Measurements from ENCODE around the gene PAPPA. TPM values are rescaled to one million over a fixed set of nuclear protein-coding genes. Genes with fewer than 3 reads are reported as not detected.

The PAPPA gene
- total RNA-seq, 4 donors from 2014 or later: 9.6 to 35.3 (median 14.9) TPM

GRCh38 chr9:116304761-116305160 lies 151.2 kb downstream of the PAPPA start:
- DNase-seq (ENCODE audit: low spot score) (no peak), ATAC-seq (ENCODE audit: low FRiP score) (no peak)
- no peak for TF ChIP-seq CTCF (IDR thresholded peaks at IDR 0.05)

GRCh38 chr9:116308076-116308475 lies 154.5 kb downstream of the PAPPA start:
- DNase-seq (ENCODE audit: low spot score) (no peak), ATAC-seq (ENCODE audit: low FRiP score) (peak; percentile 32)
- no peak for TF ChIP-seq CTCF (IDR thresholded peaks at IDR 0.05)

- DNase-seq (ENCODE audit: low spot score) (no peak), ATAC-seq (ENCODE audit: low FRiP score) (no peak)
- TF ChIP-seq CTCF (IDR thresholded peaks at IDR 0.05): no peak
These were observed 156.5 kb downstream of the PAPPA start for GRCh38 chr9:116309900-116310611.

GRCh38 chr9:116312221-116312620 lies 158.6 kb downstream of the PAPPA start:
- ATAC-seq (ENCODE audit: low FRiP score) (no peak), DNase-seq (ENCODE audit: low spot score) (no peak)
- no peak for TF ChIP-seq CTCF (IDR thresholded peaks at IDR 0.05)

GRCh38 chr9:116313638-116314037 lies 160.0 kb downstream of the PAPPA start:
- ATAC-seq (ENCODE audit: low FRiP score): no peak
- DNase-seq (ENCODE audit: low spot score): no peak
- no peak for TF ChIP-seq CTCF (IDR thresholded peaks at IDR 0.05)

GRCh38 chr9:116316246-116316645 lies 162.7 kb downstream of the PAPPA start:
- TF ChIP-seq CTCF (IDR thresholded peaks at IDR 0.05): no peak
- DNase-seq (ENCODE audit: low spot score): no peak
- no peak for ATAC-seq (ENCODE audit: low FRiP score)

- ATAC-seq (ENCODE audit: low FRiP score) (no peak), DNase-seq (ENCODE audit: low spot score) (no peak)
- no peak for TF ChIP-seq CTCF (IDR thresholded peaks at IDR 0.05)
These were observed 163.9 kb downstream of the PAPPA start for GRCh38 chr9:116317503-116317902.

Measured in omental fat pad (tissue), 4 donors.